ENCODE data around the gene HTR1B.
A peak's percentile ranks its signal among the peaks of the same experiment; 100 is the strongest.

The HTR1B gene, protein sequence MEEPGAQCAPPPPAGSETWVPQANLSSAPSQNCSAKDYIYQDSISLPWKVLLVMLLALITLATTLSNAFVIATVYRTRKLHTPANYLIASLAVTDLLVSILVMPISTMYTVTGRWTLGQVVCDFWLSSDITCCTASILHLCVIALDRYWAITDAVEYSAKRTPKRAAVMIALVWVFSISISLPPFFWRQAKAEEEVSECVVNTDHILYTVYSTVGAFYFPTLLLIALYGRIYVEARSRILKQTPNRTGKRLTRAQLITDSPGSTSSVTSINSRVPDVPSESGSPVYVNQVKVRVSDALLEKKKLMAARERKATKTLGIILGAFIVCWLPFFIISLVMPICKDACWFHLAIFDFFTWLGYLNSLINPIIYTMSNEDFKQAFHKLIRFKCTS

DNA sequence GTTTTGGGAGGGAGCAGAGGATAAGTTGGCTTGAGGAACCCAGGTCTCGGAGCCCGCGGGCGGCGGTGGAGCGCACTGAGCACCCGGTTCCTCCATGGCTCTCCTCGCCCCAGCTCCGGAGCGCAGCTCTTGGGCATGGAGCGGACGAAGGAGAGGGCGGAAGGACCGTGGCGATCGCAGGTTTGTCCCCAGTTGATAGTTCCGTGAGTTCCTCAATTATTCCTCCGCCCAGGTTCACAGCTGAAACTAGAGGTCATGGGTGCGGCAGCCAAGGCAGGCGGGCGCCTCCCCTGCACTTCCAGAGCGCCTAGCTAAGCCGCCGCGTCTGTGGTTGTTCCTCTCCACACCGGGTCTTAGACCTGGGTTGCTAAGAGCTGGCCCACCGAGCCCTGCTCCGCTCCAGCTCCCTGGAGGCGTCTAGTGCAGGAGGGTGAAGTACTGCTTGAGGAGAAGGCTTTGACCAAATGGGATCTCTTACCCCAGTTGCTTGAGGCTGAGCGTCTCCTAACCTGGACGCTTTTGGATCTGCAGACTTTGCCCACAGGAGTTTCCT lies at the start of gene HTR1B:
Gene HTR1B (minus strand): TSS at position 184 of the 553 bp plus-strand sequence. CDS start 88 bp downstream, at position 96.
- H3K4me3 ChIP-seq (ENCODE audit: low read depth in 1 of 2, low read length in 2 of 2), result peak within 1 kb of the TSS; percentile 56 to 61
- no peaks in the 10 kb centered on the region for H3K9me3 ChIP-seq (ENCODE audit: control insufficient read depth in 1 of 2, low read length in 2 of 2)
- H3K4me1 ChIP-seq (ENCODE audit: control insufficient read depth in 1 of 2, insufficient read depth in 2 of 2, low read length in 2 of 2), result peaks cover 8 to 14% of the 10 kb centered on the region in 2 donors
- peaks cover 44 to 53% of the 10 kb centered on the region in 2 donors for H3K27me3 ChIP-seq (ENCODE audit: control insufficient read depth in 1 of 2, insufficient read depth in 2 of 2, low read length in 2 of 2)
- H3K36me3 ChIP-seq (ENCODE audit: control insufficient read depth in 1 of 2, insufficient read depth in 2 of 2, low read length in 2 of 2), result no peaks in the 10 kb centered on the region
- H3K9ac ChIP-seq (ENCODE audit: low read depth in 1 of 2, low read length in 2 of 2), result no peak within 1 kb of the TSS
- no peak within 1 kb of the TSS for H3K27ac ChIP-seq (ENCODE audit: low read depth, low read length)

DNA sequence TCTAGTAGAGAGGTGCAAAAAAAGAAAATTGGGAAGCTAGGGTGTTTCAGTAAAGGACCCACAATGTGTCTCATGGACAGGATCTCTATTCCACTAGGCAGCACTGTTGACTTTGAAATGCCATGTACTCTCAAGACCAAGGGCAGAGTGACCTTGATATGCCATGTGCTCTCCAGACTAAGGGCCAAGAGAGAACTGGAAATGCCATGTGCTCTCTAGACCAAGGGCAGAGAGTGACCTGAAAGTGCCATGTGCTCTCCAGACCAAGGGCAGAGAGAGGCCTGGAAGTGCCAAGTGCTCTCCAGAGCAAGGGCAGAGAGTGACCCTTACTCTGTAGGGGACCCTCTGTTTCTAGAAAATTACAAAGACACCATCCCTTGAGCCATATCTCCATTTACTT lies 49.3 kb upstream of the HTR1B start:
- no peaks in the 10 kb centered on the region for H3K4me1 ChIP-seq (ENCODE audit: control insufficient read depth in 1 of 2, insufficient read depth in 2 of 2, low read length in 2 of 2)
- no peak overlapping the region for H3K9ac ChIP-seq (ENCODE audit: low read depth in 1 of 2, low read length in 2 of 2)
- H3K27ac ChIP-seq (ENCODE audit: low read depth, low read length), result no peak overlapping the region
- H3K36me3 ChIP-seq (ENCODE audit: control insufficient read depth in 1 of 2, insufficient read depth in 2 of 2, low read length in 2 of 2), result no peaks in the 10 kb centered on the region
- H3K27me3 ChIP-seq (ENCODE audit: control insufficient read depth in 1 of 2, insufficient read depth in 2 of 2, low read length in 2 of 2), result no peaks in the 10 kb centered on the region
- H3K4me3 ChIP-seq (ENCODE audit: low read depth in 1 of 2, low read length in 2 of 2), result no peak overlapping the region
- H3K9me3 ChIP-seq (ENCODE audit: control insufficient read depth in 1 of 2, low read length in 2 of 2), result peaks cover 14 to 16% of the 10 kb centered on the region in 2 donors

DNA sequence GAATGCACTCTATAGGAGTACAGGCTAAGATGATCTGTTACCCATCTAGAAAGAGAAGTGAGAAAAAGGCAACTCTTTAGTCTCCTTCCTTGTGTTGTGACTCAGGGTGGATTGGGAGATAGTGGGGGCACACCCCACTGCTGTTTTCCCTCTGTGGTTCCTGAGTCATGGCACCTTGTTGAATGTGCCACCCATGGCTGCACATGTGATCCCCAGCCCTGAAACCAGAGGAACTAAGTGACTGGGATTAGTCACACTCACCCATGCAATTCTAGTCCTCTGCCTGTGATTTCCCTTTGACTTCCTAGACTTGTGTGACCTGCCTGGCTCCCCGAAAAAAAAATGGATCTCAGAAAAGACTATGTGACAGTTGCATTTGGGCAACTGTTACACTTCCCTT lies 48.6 kb upstream of the HTR1B start:
- no peaks in the 10 kb centered on the region for H3K4me1 ChIP-seq (ENCODE audit: control insufficient read depth in 1 of 2, insufficient read depth in 2 of 2, low read length in 2 of 2)
- H3K27me3 ChIP-seq (ENCODE audit: control insufficient read depth in 1 of 2, insufficient read depth in 2 of 2, low read length in 2 of 2), result no peaks in the 10 kb centered on the region
- no peak overlapping the region for H3K27ac ChIP-seq (ENCODE audit: low read depth, low read length)
- peaks cover 14 to 16% of the 10 kb centered on the region in 2 donors for H3K9me3 ChIP-seq (ENCODE audit: control insufficient read depth in 1 of 2, low read length in 2 of 2)
- no peak overlapping the region for H3K4me3 ChIP-seq (ENCODE audit: low read depth in 1 of 2, low read length in 2 of 2)
- no peaks in the 10 kb centered on the region for H3K36me3 ChIP-seq (ENCODE audit: control insufficient read depth in 1 of 2, insufficient read depth in 2 of 2, low read length in 2 of 2)
- H3K9ac ChIP-seq (ENCODE audit: low read depth in 1 of 2, low read length in 2 of 2), result no peak overlapping the region

DNA sequence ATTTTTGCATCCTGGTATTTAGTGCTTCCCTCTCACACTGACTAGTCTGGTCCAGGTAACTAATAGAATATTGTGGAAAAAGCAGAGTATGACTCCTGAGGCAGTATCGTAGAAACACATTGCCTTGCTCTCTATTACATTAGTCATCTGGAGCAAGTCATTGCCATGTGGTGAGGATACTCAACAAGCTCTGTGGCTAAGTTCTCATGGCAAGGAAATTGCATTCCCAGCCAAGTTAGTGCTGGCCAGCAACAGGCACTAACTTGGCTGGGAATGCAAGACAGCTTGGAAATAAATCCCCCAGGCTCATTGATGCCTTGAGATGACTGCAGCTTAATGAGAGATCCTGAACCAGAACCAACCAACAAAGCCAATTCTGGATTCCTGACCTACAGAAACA lies 39.7 kb upstream of the HTR1B start:
- H3K27me3 ChIP-seq (ENCODE audit: control insufficient read depth in 1 of 2, insufficient read depth in 2 of 2, low read length in 2 of 2), result no peaks in the 10 kb centered on the region

DNA sequence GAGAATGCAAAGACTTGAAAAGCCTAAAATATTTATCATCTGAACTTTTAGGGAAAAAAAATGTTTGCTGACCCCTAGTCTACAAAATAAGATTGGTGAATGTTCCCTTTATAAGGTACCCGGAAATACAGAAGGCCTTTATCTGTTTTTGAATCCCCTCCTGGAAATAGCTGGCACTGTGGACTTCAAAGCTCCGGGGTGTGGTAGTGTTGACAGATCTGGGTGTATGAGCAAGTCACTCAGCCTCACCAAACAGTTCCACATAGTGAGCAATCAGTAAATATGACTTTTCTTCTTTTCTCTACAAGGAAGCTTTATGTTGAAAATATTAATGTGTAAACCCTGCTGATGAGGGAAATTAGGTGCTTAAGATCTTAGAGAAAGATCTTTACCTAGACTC lies 29.2 kb upstream of the HTR1B start:
- Histone ChIP-seq H3K4me3 (ENCODE audit: low read depth in 1 of 2, low read length in 2 of 2) (no peak overlapping the region), H3K27me3 (ENCODE audit: control insufficient read depth in 1 of 2, insufficient read depth in 2 of 2, low read length in 2 of 2) (no peaks in the 10 kb centered on the region), H3K9me3 (ENCODE audit: control insufficient read depth in 1 of 2, low read length in 2 of 2) (no peaks in the 10 kb centered on the region), H3K36me3 (ENCODE audit: control insufficient read depth in 1 of 2, insufficient read depth in 2 of 2, low read length in 2 of 2) (no peaks in the 10 kb centered on the region), H3K4me1 (ENCODE audit: control insufficient read depth in 1 of 2, insufficient read depth in 2 of 2, low read length in 2 of 2) (peaks cover 0 to 6% of the 10 kb centered on the region in 2 donors), H3K27ac (ENCODE audit: low read depth, low read length) (no peak overlapping the region), H3K9ac (ENCODE audit: low read depth in 1 of 2, low read length in 2 of 2) (no peak overlapping the region)

More for the DNA sequence above, 39.7 kb upstream of the HTR1B start:
- Histone ChIP-seq H3K4me1 (ENCODE audit: control insufficient read depth in 1 of 2, insufficient read depth in 2 of 2, low read length in 2 of 2) (no peaks in the 10 kb centered on the region), H3K9ac (ENCODE audit: low read depth in 1 of 2, low read length in 2 of 2) (no peak overlapping the region), H3K4me3 (ENCODE audit: low read depth in 1 of 2, low read length in 2 of 2) (no peak overlapping the region), H3K27ac (ENCODE audit: low read depth, low read length) (no peak overlapping the region), H3K9me3 (ENCODE audit: control insufficient read depth in 1 of 2, low read length in 2 of 2) (no peaks in the 10 kb centered on the region), H3K36me3 (ENCODE audit: control insufficient read depth in 1 of 2, insufficient read depth in 2 of 2, low read length in 2 of 2) (no peaks in the 10 kb centered on the region)

DNA sequence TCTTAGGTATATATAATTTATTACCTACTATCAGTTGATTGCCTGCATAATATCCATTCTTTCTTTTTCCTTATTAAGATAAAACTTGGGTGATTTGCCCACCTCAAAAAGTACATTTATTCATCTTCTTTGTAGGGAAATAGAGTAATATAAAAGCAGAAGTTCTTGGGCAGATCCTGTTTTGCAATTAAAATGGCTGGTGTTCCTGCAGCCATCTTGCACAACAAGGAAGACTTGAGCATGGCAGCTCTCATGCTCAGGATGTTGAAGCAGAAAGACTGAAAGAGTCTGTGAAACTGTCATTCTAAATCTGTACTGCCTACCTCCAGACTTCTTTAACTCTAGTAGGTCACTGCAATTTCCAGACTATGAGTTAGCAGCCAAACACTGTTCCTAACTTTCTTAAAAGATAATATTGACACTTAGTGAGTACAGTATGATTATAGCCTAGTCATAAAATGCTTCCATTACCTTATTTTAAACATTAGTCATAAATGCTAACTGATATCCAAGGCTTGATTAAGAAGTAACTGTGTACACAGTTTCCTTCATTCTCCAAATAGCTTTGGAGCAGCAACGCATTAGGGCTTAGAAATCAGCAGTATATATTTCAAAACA lies 24.6 kb upstream of the HTR1B start:
- Histone ChIP-seq H3K27me3 (ENCODE audit: control insufficient read depth in 1 of 2, insufficient read depth in 2 of 2, low read length in 2 of 2) (no peaks in the 10 kb centered on the region), H3K9ac (ENCODE audit: low read depth in 1 of 2, low read length in 2 of 2) (no peak overlapping the region), H3K36me3 (ENCODE audit: control insufficient read depth in 1 of 2, insufficient read depth in 2 of 2, low read length in 2 of 2) (no peaks in the 10 kb centered on the region), H3K27ac (ENCODE audit: low read depth, low read length) (no peak overlapping the region), H3K9me3 (ENCODE audit: control insufficient read depth in 1 of 2, low read length in 2 of 2) (no peaks in the 10 kb centered on the region), H3K4me1 (ENCODE audit: control insufficient read depth in 1 of 2, insufficient read depth in 2 of 2, low read length in 2 of 2) (peaks cover 0 to 4% of the 10 kb centered on the region in 2 donors), H3K4me3 (ENCODE audit: low read depth in 1 of 2, low read length in 2 of 2) (no peak overlapping the region)

DNA sequence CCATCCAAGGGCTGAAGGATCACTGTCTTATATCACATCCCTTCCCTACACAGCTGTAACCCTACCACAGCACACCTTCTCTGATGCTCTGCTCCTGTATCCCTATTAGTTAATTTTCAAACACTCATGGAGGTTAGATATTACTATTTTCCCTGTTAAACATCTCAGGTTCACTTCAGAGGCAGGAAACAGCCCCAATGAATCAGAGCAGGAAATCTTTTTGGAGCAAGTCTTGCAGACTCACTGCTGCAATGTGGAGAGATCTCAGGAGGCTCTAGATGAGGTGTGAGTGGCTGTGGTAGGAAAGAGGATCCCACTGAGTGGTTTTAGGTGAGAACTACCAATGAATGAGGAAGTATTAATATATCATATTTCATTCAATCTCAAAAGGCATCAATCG lies 19.7 kb upstream of the HTR1B start:
- Histone ChIP-seq H3K27ac (ENCODE audit: low read depth, low read length) (no peak overlapping the region), H3K27me3 (ENCODE audit: control insufficient read depth in 1 of 2, insufficient read depth in 2 of 2, low read length in 2 of 2) (no peaks in the 10 kb centered on the region), H3K4me1 (ENCODE audit: control insufficient read depth in 1 of 2, insufficient read depth in 2 of 2, low read length in 2 of 2) (no peaks in the 10 kb centered on the region), H3K9me3 (ENCODE audit: control insufficient read depth in 1 of 2, low read length in 2 of 2) (no peaks in the 10 kb centered on the region), H3K36me3 (ENCODE audit: control insufficient read depth in 1 of 2, insufficient read depth in 2 of 2, low read length in 2 of 2) (no peaks in the 10 kb centered on the region), H3K9ac (ENCODE audit: low read depth in 1 of 2, low read length in 2 of 2) (no peak overlapping the region), H3K4me3 (ENCODE audit: low read depth in 1 of 2, low read length in 2 of 2) (no peak overlapping the region)

DNA sequence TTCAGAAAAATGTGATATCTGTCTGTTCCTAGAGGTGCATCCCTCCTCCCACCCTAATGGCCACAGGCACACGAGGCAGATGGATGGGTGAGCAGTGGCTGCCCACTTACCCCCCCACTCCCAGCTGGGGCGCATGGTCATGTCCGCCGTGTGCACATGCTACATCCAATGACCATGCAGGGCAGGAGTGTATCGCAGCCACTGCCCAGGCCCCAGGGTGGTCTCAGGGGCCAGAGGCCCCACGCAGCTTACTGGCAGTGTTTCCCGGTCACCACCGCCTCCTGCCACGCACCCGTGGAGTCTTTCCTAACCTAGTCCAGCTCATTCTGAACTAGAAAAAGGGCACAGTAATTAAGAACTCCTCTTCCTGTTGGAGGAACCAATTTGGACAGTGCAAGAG lies 11.7 kb upstream of the HTR1B start:
- Histone ChIP-seq H3K4me1 (ENCODE audit: control insufficient read depth in 1 of 2, insufficient read depth in 2 of 2, low read length in 2 of 2) (no peaks in the 10 kb centered on the region), H3K9ac (ENCODE audit: low read depth in 1 of 2, low read length in 2 of 2) (no peak overlapping the region), H3K27me3 (ENCODE audit: control insufficient read depth in 1 of 2, insufficient read depth in 2 of 2, low read length in 2 of 2) (no peaks in the 10 kb centered on the region), H3K9me3 (ENCODE audit: control insufficient read depth in 1 of 2, low read length in 2 of 2) (no peaks in the 10 kb centered on the region), H3K4me3 (ENCODE audit: low read depth in 1 of 2, low read length in 2 of 2) (no peak overlapping the region), H3K27ac (ENCODE audit: low read depth, low read length) (no peak overlapping the region), H3K36me3 (ENCODE audit: control insufficient read depth in 1 of 2, insufficient read depth in 2 of 2, low read length in 2 of 2) (no peaks in the 10 kb centered on the region)

DNA sequence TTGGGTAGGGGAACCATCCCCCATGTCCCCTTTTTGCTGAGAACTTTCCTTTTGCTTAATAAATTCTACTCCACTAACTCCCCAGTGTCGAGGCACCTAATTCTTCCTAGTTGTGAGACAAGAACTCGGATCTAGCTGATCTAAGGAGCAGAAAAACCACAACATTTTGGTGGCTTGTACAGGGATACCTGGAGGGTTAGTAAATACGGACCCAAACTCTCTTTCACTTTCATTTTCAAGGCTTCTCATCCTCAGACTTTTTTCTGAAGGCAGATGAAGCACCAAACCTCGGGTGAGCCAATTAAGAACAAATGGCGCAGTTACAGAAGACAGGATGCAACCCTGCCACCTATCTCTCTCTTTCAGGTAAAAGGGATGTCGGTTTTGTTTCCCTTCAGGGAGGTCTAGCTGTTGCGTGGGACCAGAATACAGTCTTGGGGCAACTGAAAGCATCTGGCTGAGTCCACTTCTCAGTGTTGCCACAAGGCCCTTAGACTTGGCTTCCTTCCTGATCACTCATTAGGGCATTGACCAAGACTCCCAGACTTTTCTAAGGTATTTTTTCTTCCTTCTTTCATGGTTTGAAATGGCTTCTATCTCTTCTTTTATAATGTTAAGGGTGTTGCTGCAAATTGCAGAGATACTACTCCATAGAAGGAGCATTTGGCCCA lies 11.1 kb upstream of the HTR1B start:
- Histone ChIP-seq H3K27me3 (ENCODE audit: control insufficient read depth in 1 of 2, insufficient read depth in 2 of 2, low read length in 2 of 2) (no peaks in the 10 kb centered on the region), H3K9me3 (ENCODE audit: control insufficient read depth in 1 of 2, low read length in 2 of 2) (no peaks in the 10 kb centered on the region)

DNA sequence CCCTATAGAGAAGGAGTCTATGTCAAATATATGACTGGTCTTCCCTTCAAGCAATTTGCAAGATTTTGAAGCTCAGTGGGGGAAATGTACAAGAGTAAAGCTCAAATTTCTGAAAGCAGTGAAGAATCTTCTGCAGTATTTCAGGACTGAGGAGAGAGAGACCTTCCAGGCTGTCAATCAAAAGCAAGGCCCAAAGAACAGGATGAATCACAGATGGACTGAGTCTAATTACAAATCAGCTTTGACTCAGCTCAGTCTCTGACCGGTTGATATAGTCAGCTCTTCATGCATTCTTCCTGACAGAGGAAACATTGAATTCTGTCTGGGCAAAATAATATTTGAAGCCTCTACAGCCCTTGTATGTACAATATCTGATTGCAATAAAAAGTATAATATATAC lies 7.7 kb upstream of the HTR1B start:
- Histone ChIP-seq H3K9me3 (ENCODE audit: control insufficient read depth in 1 of 2, low read length in 2 of 2) (no peaks in the 10 kb centered on the region), H3K4me3 (ENCODE audit: low read depth in 1 of 2, low read length in 2 of 2) (no peak overlapping the region), H3K27ac (ENCODE audit: low read depth, low read length) (no peak overlapping the region), H3K4me1 (ENCODE audit: control insufficient read depth in 1 of 2, insufficient read depth in 2 of 2, low read length in 2 of 2) (no peaks in the 10 kb centered on the region), H3K27me3 (ENCODE audit: control insufficient read depth in 1 of 2, insufficient read depth in 2 of 2, low read length in 2 of 2) (peaks cover under 1 to 10% of the 10 kb centered on the region in 2 donors), H3K9ac (ENCODE audit: low read depth in 1 of 2, low read length in 2 of 2) (no peak overlapping the region), H3K36me3 (ENCODE audit: control insufficient read depth in 1 of 2, insufficient read depth in 2 of 2, low read length in 2 of 2) (no peaks in the 10 kb centered on the region)

More for the DNA sequence above, 11.1 kb upstream of the HTR1B start:
- Histone ChIP-seq H3K9ac (ENCODE audit: low read depth in 1 of 2, low read length in 2 of 2) (no peak overlapping the region), H3K27ac (ENCODE audit: low read depth, low read length) (no peak overlapping the region), H3K4me1 (ENCODE audit: control insufficient read depth in 1 of 2, insufficient read depth in 2 of 2, low read length in 2 of 2) (no peaks in the 10 kb centered on the region), H3K4me3 (ENCODE audit: low read depth in 1 of 2, low read length in 2 of 2) (peak overlapping the region in 1 of 2 donors; percentile 19), H3K36me3 (ENCODE audit: control insufficient read depth in 1 of 2, insufficient read depth in 2 of 2, low read length in 2 of 2) (no peaks in the 10 kb centered on the region)

All from duodenal mucosa (tissue), 2 donors.